HL-60 (cell line): ENCODE measurements around the gene BAG5.

ENCODE experiments used
- GABPA ChIP-seq: IDR thresholded peaks from 2 replicates; pipeline ENCODE4 v1.6.1; 2012; ENCODE audit warnings: low read depth
- TF ChIP-seq, protein P1 (sequence below): IDR thresholded peaks from one replicate; pipeline ENCODE4 v1.5.1; 2011; ENCODE audit warnings: low read length, control low read depth, inconsistent platforms; ENCODE audit not compliant: insufficient read depth
- TF ChIP-seq, protein P2 (sequence below): IDR thresholded peaks from 2 replicates; pipeline ENCODE4 v1.6.1; 2012; ENCODE audit warnings: low read depth; ENCODE audit not compliant: insufficient replicate concordance

DNA sequence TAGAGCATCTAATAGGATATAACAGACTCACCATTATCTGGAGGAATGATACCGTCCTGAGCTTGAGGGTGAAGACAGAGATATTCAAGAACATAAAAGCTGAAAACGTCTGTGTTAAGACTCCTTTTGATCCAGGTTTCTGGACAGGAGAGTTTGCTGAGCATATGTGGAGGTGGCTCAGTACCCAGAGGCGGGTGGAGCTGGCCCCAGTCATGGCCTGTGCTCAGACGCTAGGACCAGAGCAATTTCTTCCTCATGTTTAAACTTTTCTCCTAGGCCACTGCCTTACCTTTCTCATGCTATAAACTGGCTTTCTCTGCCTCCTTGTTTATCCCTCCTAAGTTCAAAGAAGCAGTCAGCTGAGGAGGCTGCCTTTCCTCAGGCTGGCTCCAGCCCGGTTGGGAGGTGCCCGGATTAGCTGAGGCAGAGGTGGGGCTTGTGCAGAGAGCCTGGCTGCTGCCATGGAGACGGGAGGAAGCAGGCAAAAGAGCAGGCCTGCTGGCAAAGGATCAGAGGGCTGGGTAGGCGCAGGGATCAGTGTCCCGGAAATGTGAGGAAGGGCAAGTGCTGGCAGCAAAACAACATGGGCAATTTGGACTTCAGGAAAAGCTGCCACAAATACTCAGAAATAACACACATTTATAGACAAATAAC, 14.0 kb upstream of the BAG5 start:
- TF ChIP-seq, protein P1, sequence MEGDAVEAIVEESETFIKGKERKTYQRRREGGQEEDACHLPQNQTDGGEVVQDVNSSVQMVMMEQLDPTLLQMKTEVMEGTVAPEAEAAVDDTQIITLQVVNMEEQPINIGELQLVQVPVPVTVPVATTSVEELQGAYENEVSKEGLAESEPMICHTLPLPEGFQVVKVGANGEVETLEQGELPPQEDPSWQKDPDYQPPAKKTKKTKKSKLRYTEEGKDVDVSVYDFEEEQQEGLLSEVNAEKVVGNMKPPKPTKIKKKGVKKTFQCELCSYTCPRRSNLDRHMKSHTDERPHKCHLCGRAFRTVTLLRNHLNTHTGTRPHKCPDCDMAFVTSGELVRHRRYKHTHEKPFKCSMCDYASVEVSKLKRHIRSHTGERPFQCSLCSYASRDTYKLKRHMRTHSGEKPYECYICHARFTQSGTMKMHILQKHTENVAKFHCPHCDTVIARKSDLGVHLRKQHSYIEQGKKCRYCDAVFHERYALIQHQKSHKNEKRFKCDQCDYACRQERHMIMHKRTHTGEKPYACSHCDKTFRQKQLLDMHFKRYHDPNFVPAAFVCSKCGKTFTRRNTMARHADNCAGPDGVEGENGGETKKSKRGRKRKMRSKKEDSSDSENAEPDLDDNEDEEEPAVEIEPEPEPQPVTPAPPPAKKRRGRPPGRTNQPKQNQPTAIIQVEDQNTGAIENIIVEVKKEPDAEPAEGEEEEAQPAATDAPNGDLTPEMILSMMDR = no peak
- TF ChIP-seq GABPA = no peak
- TF ChIP-seq, protein P2, sequence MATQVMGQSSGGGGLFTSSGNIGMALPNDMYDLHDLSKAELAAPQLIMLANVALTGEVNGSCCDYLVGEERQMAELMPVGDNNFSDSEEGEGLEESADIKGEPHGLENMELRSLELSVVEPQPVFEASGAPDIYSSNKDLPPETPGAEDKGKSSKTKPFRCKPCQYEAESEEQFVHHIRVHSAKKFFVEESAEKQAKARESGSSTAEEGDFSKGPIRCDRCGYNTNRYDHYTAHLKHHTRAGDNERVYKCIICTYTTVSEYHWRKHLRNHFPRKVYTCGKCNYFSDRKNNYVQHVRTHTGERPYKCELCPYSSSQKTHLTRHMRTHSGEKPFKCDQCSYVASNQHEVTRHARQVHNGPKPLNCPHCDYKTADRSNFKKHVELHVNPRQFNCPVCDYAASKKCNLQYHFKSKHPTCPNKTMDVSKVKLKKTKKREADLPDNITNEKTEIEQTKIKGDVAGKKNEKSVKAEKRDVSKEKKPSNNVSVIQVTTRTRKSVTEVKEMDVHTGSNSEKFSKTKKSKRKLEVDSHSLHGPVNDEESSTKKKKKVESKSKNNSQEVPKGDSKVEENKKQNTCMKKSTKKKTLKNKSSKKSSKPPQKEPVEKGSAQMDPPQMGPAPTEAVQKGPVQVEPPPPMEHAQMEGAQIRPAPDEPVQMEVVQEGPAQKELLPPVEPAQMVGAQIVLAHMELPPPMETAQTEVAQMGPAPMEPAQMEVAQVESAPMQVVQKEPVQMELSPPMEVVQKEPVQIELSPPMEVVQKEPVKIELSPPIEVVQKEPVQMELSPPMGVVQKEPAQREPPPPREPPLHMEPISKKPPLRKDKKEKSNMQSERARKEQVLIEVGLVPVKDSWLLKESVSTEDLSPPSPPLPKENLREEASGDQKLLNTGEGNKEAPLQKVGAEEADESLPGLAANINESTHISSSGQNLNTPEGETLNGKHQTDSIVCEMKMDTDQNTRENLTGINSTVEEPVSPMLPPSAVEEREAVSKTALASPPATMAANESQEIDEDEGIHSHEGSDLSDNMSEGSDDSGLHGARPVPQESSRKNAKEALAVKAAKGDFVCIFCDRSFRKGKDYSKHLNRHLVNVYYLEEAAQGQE = no peak
